GM23248 (cell line): ENCODE results near the gene SELENOH. TPM values are rescaled to one million over a fixed set of nuclear protein-coding genes. Genes with fewer than 3 reads are reported as not detected.

Source experiments
- DNase-seq: peaks from one replicate; pipeline ENCODE4 v3.0.0-alpha.2; 2015
- H2AFZ ChIP-seq: fragments of 200-600 bp; sonication (generic); 2 replicates; pipeline ENCODE4 v1.6.1; 2016; ENCODE audit warnings: antibody characterized with exemption
- H3F3A ChIP-seq: fragments of 200-600 bp; sonication (generic); 2 replicates; pipeline ENCODE4 v1.6.1; 2016; ENCODE audit warnings: mild to moderate bottlenecking, antibody characterized with exemption, mixed run types; ENCODE audit not compliant: insufficient read depth
- H3K27ac ChIP-seq: fragments of 200-600 bp; sonication (generic); 2 replicates; pipeline ENCODE4 v1.5.1; 2016; ENCODE audit warnings: mild to moderate bottlenecking
- H3K27me3 ChIP-seq: fragments of 200-600 bp; sonication (generic); replicated peaks from 2 replicates; pipeline ENCODE4 v1.6.1; 2016; ENCODE audit warnings: mild to moderate bottlenecking; ENCODE audit not compliant: insufficient read depth
- H3K36me3 ChIP-seq: fragments of 200-600 bp; sonication (generic); 2 replicates; pipeline ENCODE4 v1.6.1; 2016; ENCODE audit warnings: low read depth, mild to moderate bottlenecking
- H3K4me1 ChIP-seq: fragments of 200-600 bp; sonication (generic); 2 replicates; pipeline ENCODE4 v1.6.1; 2016; ENCODE audit warnings: mild to moderate bottlenecking; ENCODE audit not compliant: insufficient read depth
- H3K4me2 ChIP-seq: fragments of 200-600 bp; sonication (generic); one replicate; pipeline ENCODE4 v1.6.1; 2016; ENCODE audit warnings: mild to moderate bottlenecking; ENCODE audit not compliant: unreplicated experiment
- H3K4me3 ChIP-seq: fragments of 200-600 bp; sonication (generic); 2 replicates; pipeline ENCODE4 v1.5.1; 2016; ENCODE audit warnings: mild to moderate bottlenecking
- H3K79me2 ChIP-seq: fragments of 200-600 bp; sonication (generic); 2 replicates; pipeline ENCODE4 v1.6.1; 2016; ENCODE audit warnings: mild to moderate bottlenecking; ENCODE audit not compliant: insufficient read depth
- H3K9ac ChIP-seq: fragments of 200-600 bp; sonication (generic); 2 replicates; pipeline ENCODE4 v1.6.1; 2016; ENCODE audit warnings: mild to moderate bottlenecking
- H3K9me2 ChIP-seq: fragments of 200-600 bp; sonication (generic); 2 replicates; pipeline ENCODE4 v1.6.1; 2016; ENCODE audit warnings: mixed run types, mild to moderate bottlenecking, moderate library complexity; ENCODE audit not compliant: insufficient read depth
- H3K9me3 ChIP-seq: fragments of 200-600 bp; sonication (generic); one replicate; pipeline ENCODE4 v1.6.1; 2017; ENCODE audit warnings: low read depth
- H4K20me1 ChIP-seq: fragments of 200-600 bp; sonication (generic); 2 replicates; pipeline ENCODE4 v1.6.0; 2016; ENCODE audit not compliant: insufficient read depth
- EZH2 ChIP-seq: fragments of 200-600 bp; sonication (generic); IDR thresholded peaks from 2 replicates; pipeline ENCODE4 v1.6.1; 2018; ENCODE audit warnings: antibody characterized with exemption, mild to moderate bottlenecking; ENCODE audit not compliant: insufficient read depth, poor library complexity, severe bottlenecking
- EZH2phosphoT487 ChIP-seq: fragments of 200-600 bp; sonication (generic); IDR thresholded peaks from 2 replicates; pipeline ENCODE4 v1.6.1; 2018; ENCODE audit warnings: antibody characterized with exemption, moderate library complexity, mild to moderate bottlenecking, low read depth; ENCODE audit not compliant: insufficient read depth
- WGBS, 2 experiments: methylation state at CpG; one replicate each; pipeline ENCODE4 v1.1.6; 2015 to 2017; ENCODE audit warnings: low lambda C conversion rate in 2 of 2, low coverage in 1 of 2; ENCODE audit errors: missing lambda C conversion rate in 2 of 2; 5-methylcytosine and 5-hydroxymethylcytosine counted together
- in situ Hi-C: fragments of 300-500 bp; cut with MboI; formaldehyde crosslinking; loops from 2 replicates; pipeline ENCODE4 v1.15.0; 2020
- polyA plus RNA-seq: library from polyadenylated mRNA; unstranded; fragments of >200 nt; fragmentation: Nextera tagmentation; extraction: Ambion mirVana; gene quantifications from 2 replicates; pipeline ENCODE4 v1.2.1, GENCODE V29; 2016
- total RNA-seq: library from RNA; depleted of rRNA; stranded (reverse); fragments of >200 nt; shearing (Covaris generic); gene quantifications from 2 replicates; pipeline ENCODE4 v1.2.3, GENCODE V29; 2014

The SELENOH gene
- total and polyA plus RNA-seq, 2 experiments from 2014 or later: 123 to 184 TPM

GRCh38 chr11:57735619-57736298 is 5.5 kb upstream of the SELENOH start:
- 70 to 74% methylated on average over 3 of the region's 3 CpGs for WGBS, 2 experiments
- no peaks in the 10 kb centered on the region; the same call in 1 of the 2 replicates for H3K36me3 ChIP-seq
- H3K4me1 ChIP-seq: peaks cover 9% of the 10 kb centered on the region; the same call in 1 of the 2 replicates
- H3F3A ChIP-seq: peaks cover 14% of the 10 kb centered on the region
- H3K4me2 ChIP-seq: no peak overlapping the region
- TF ChIP-seq EZH2phosphoT487 (no peak), EZH2 (no peak)
- in situ Hi-C loops: no loop called here
- no peak overlapping the region for H3K27ac ChIP-seq
- peaks cover 71% of the 10 kb centered on the region for H3K79me2 ChIP-seq
- H2AFZ ChIP-seq: no peak overlapping the region
- H3K27me3 ChIP-seq: no peaks in the 10 kb centered on the region
- no peak overlapping the region for H3K9ac ChIP-seq
- no peaks in the 10 kb centered on the region for H3K9me2 ChIP-seq
- H4K20me1 ChIP-seq: no peaks in the 10 kb centered on the region
- H3K9me3 ChIP-seq: no peaks in the 10 kb centered on the region
- no peak overlapping the region for H3K4me3 ChIP-seq
- DNase-seq: no peak

- H3K9me3 ChIP-seq: no peaks in the 10 kb centered on the region
- no peaks in the 10 kb centered on the region for H3K9me2 ChIP-seq
- H3K79me2 ChIP-seq: peaks cover 35% of the 10 kb centered on the region
- H2AFZ ChIP-seq: peak overlapping the region; percentile 97
- in situ Hi-C loops: loop anchor here (10.0 kb wide), 1 partner anchor 773 kb away; no protein-coding TSS in a partner anchor
- peak overlapping the region; percentile 93 for H3K9ac ChIP-seq
- WGBS, 2 experiments: 1 to 2% methylated on average over 10 of the region's 10 CpGs
- H4K20me1 ChIP-seq: no peaks in the 10 kb centered on the region
- peaks cover 16% of the 10 kb centered on the region for H3F3A ChIP-seq
- DNase-seq: no peak
- peak overlapping the region; percentile 94 for H3K4me2 ChIP-seq
- peaks cover 11% of the 10 kb centered on the region for H3K4me1 ChIP-seq
- TF ChIP-seq EZH2phosphoT487 (no peak), EZH2 (no peak)
- H3K27ac ChIP-seq: peak overlapping the region; percentile 80
- peaks cover 11% of the 10 kb centered on the region for H3K36me3 ChIP-seq
- H3K27me3 ChIP-seq: no peaks in the 10 kb centered on the region
- peak overlapping the region; percentile 87 for H3K4me3 ChIP-seq
Measured at GRCh38 chr11:57742087-57742452, 779 bp downstream of the SELENOH start.

- H3K9me2 ChIP-seq: no peaks in the 10 kb centered on the region
- no peaks in the 10 kb centered on the region for H4K20me1 ChIP-seq
- peaks cover 26% of the 10 kb centered on the region for H3K79me2 ChIP-seq
- no peak overlapping the region for H3K9ac ChIP-seq
- 39 to 48% methylated on average over 2 of the region's 2 CpGs for WGBS, 2 experiments
- DNase-seq: no peak
- peaks cover 28% of the 10 kb centered on the region for H3F3A ChIP-seq
- H3K27ac ChIP-seq: no peak overlapping the region
- no peak overlapping the region for H2AFZ ChIP-seq
- peaks cover 11% of the 10 kb centered on the region for H3K36me3 ChIP-seq
- H3K4me1 ChIP-seq: peaks cover 11% of the 10 kb centered on the region
- H3K9me3 ChIP-seq: no peaks in the 10 kb centered on the region
- no peak overlapping the region for H3K4me2 ChIP-seq
- H3K27me3 ChIP-seq: no peaks in the 10 kb centered on the region
- no peak for TF ChIP-seq EZH2phosphoT487
- TF ChIP-seq EZH2: no peak
- H3K4me3 ChIP-seq: no peak overlapping the region
- in situ Hi-C loops: loop anchor here (10.0 kb wide), 1 partner anchor 770 kb away; no protein-coding TSS in a partner anchor
Measured at GRCh38 chr11:57744357-57744756, 3.1 kb downstream of the SELENOH start.

GRCh38 chr11:57745206-57745605 is 3.9 kb downstream of the SELENOH start:
- peaks cover 11% of the 10 kb centered on the region for H3K4me1 ChIP-seq
- H2AFZ ChIP-seq: no peak overlapping the region
- no peaks in the 10 kb centered on the region for H4K20me1 ChIP-seq
- no peak overlapping the region for H3K27ac ChIP-seq
- peaks cover 26% of the 10 kb centered on the region for H3K79me2 ChIP-seq
- peaks cover 20% of the 10 kb centered on the region for H3F3A ChIP-seq
- in situ Hi-C loops: loop anchor here (10.0 kb wide), 1 partner anchor 770 kb away; no protein-coding TSS in a partner anchor
- WGBS, 2 experiments: 89 to 90% methylated on average over 5 of the region's 5 CpGs
- no peaks in the 10 kb centered on the region for H3K9me2 ChIP-seq
- H3K9me3 ChIP-seq: no peaks in the 10 kb centered on the region
- H3K36me3 ChIP-seq: peaks cover 11% of the 10 kb centered on the region
- no peaks in the 10 kb centered on the region for H3K27me3 ChIP-seq
- no peak overlapping the region for H3K9ac ChIP-seq
- no peak overlapping the region for H3K4me3 ChIP-seq
- no peak for DNase-seq
- H3K4me2 ChIP-seq: no peak overlapping the region
- TF ChIP-seq EZH2: no peak
- no peak for TF ChIP-seq EZH2phosphoT487
